Measurements from ENCODE around the gene FLT1.

FLT1 gene

DNA sequence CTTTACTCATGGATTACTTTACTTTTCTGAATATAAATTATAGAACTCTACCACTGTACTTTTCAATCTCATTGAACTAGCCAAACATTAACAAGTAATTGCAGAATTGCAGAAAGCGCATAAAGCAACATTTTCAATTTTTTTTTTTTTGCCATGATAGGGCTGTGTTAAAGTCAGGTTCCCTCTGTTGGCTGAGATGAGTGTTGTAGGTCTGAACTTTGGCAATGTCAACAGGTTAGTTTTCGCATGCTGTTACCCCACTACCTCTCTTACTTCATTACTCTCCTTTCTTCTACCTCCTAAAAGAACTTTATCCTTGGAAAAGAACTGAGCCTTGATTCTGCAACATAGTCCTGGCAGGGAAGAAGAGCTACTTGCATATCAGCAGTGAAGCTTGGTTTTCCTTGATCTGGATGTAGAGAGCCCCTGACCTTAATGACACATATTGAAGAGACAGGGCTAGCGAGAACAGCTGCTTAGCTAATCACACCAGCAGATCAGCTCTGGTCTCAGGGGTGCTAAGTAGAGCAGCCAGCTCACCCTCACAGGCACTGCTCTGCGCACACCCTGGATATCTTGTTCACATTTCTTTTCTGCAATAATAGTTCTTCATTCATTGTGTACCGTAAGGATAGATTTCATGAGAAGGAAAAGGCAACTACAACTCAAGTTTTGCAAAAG lies 119.5 kb downstream of the FLT1 start:
- no peak for DNase-seq

DNA sequence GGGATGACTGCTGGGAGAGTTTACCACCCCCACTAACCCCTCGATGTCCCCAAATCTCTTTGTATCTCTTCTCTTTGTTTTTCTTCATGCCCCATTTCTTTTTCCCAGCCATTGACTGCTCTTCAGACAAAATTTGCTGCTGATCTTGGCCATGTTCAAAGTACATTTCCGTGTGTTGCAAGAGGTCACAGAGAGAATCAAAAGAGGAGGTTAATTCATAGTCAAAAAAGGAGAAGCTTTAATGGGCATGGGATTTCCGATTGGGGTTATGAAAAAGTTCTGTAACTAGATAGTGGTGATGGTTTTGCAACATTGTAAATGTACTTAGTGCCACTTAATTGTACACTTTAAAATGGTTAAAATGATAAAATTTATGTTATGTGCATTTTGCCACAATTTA lies 121.1 kb downstream of the FLT1 start:
- no peak for DNase-seq

DNA sequence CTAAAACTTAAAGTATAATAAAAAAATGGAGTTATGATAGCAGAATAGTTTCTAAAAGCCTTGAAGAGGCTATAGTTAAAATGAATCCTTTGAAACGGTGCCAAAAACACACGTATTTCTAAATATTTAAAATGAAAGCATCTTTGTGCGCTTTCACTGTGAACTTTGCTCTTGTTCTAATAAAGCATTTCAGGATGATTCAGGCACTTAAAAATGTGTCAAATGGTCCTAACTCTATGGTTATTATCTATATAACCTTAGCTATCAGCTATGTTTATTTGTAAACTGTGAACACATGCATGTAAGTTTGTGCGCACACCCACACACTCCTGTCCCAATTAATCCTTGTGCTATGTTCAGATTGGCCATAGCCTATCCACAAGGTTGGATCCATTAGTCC lies 124.5 kb downstream of the FLT1 start:
- no peak for DNase-seq

DNA sequence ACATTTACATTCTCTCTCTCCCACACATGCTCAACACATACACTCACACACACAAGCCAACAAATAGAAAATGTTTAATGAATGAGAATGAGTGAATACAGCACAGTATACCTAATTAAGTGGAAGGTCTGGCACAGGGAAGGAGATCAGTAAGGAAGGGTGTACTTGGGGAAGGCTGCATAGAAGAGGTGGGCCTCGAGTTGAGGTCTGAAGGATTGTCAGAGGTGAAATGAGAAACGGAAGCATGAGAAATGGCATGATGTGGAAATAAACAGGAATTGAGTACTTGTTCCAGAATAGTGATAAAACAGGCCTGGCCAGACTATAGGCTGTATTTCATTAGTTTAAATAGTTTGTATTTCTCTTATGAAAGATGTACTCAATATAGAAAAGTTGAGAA lies 136.2 kb downstream of the FLT1 start:
- DNase-seq, result no peak

DNA sequence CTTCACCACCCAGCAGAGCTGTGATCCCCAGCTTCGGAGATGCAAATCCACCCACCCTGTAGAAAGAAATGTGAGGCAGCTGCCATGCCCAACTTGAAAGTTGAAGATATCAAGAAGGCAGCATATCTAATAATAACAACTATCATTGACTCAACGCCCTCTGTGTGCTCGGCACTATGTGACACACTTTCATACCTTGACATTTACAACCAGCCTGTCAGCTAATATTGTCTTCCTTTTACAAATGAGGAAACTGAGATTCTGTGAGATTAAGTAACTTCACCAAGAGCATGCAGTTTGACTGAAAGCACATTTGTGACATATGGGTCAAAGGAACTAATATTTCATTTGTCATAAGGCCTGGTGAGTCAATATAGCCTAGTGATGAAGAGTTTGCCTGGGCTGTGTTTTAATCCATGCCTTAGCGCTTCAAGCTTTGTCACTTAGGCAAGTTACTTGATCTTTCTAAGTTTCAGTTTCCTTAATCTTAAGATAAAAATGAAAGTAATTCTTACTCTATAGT lies 137.0 kb downstream of the FLT1 start:
- no peak for DNase-seq

DNA sequence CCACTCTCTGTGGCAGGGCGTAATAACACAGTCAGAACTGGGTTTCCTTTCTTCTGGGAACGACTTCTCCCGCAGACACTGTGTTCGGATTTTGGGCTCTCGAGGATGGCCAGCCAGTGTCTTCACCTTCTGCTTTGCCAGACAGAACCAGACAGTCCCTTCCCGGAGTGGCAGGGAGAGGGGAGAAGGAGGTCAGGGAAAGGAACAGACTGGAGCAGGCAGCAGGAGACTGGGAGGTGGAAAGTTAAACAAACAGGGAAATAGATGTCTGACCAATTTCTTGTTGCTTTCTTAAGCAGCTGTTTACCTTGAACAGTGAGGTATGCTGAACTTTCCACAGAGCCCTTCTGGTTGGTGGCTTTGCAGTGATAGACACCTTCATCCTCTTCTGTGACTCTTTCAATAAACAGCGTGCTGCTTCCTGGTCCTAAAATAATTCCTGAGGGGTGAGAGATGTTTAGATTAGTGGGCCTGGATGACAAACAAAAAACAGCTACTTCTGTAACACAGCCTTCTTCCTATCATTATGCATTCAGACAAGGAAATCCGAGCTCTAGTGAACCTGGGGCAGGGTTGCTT lies 137.6 kb downstream of the FLT1 start:
- no peak for DNase-seq

DNA sequence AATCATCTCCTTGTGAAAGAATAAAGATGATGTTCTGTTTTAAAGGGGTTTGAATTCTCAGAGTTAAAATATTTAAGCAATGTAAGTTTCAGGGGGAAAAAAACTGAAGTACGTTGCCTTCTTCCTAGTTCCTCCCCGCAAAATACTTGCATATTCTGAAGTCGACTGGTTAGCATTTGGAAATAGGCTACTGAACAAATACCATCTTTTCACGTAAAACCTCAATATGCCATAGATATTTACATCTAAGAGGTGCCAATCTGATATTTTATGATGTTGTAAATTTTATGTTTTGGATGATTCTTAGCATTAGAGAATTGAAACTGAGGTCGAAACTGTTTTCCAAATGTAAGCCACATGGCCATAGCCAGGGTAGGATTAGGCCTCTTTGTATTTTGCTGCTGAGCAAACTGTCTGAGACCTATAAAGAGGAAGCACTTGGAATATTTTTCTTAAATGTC lies 138.3 kb downstream of the FLT1 start:
- no peak for DNase-seq

DNA sequence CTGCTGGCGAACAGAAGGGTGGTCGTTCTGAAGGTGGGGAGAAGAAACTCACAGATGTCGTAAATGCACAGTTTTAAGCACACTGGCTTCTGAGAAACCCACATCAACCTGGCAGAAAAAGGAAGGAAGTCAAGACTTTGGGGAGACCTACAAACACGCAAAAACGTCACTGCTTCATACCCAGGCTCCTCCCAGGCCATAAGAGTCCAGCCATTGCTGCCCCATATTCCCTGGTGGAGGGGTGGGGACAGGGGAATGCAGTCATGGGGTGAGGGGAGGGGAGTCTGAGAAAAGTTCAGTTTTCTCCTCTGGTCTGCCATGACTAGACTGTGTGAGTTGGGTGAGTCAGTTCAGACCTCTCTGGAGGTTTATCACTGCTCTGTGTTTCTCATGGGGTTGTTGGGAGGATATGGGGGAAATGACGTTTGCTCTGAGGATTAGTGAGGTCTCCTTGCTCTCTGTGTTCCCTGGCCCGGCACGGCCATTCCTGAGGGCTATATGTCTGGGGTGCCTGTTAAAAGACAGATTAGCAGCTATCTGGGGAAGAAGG lies 139.0 kb downstream of the FLT1 start:
- no peak for DNase-seq

DNA sequence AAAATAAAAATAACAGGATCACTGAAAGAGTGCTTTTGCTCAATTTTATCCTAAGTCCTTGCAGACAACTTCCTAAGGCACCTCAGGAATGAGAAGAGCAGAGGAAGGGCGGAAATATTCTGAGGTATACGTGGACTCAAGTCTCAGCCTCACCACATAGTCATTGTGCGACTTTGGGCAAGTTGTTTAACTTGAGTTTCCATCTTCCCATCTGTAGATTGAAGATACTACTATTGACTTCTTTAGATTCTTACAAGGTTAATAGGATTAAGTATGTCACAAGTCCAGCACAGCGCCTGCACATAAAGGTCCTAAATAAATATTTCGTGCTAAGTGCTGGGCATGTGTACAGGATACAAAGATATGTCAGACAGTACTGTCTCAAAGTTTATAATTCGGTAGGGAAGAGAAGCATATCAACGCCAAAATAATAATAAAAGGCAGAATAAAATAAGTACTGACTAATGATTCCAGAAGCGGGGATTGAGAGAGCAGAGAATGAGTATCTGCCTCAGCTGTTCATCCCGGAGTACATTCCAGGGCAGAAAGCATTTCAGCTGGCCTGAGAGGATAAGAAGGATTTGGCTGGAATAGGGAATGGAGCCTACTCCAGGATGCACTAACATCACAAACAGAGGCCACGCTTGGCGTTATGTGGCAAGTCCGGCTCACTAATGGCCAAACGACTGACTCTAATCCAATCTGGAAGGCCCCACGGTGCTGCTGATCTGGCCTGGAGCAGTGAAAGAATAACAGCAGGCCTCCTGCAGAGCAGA lies 139.7 kb downstream of the FLT1 start:
- DNase-seq, result no peak

DNA sequence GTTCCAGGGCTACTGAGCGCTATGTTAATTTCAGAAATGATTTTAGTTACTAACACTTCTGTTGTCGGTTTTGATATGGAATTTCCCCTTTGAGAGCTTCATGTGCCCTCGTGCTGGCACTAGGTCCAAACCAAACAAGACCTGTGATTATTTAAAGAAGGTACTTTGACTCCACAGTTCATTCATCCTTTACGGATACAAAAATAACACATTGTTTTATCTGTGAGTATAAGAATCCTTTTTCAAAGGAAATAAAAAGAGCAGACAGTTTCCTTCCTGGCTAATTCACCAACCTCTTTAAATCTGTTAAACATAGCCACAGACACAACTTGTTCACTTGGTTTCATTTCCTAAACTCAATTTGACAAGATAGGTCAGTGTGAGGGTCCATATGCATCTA lies 141.2 kb downstream of the FLT1 start:
- no peak for DNase-seq

DNA sequence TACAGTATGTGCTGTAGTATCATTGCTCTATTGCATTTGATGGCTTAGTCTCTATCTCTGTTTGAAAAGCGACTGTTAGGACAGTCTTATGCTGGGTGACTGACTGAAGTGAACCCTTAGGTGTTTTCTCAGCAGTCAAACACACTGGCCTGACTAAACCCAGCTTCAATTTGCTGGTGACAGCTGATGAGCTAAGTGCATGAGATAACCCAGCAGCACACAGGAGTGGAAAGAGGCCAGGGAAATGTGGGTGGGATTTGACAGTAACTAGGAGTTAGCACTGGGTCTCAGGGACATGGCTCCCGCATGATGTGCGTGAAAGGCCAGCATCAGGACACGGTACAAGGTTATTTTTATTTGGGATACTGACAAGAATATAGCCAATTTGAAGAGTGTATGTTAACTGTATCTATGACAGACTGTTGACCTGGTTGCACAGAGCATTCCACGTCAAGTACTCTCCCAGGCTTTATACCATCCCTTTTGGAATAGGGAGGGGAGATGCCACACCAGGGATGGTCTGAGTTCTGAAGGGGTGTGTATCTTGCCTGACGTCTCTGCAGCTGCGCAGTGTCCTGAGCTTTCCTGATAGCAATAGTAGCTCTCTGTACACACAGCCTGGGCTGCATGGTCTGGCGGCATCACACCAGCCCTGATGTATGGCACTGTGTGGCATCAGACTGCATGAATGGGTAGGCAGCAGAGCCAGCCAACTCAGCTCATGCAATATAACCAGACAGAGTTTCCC lies 144.8 kb downstream of the FLT1 start:
- DNase-seq, result no peak

DNA sequence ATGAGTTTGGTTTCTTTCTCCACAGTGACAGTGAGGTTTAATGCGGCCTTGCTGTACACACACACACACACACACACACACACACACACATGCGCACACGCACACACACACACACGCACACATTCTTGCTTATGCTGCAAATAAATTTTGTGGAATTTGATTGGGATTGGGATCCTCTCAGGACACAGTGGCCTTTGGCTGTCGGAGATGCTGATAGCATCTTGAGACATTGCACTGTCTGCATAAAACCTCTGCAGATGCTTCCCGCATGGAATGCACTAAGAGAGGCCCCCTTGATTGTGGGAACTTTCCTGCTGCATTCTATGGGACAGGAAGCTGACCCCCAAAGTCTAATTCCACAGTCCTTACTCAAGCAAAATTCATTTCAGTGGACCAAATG lies 145.6 kb downstream of the FLT1 start:
- no peak for DNase-seq

DNA sequence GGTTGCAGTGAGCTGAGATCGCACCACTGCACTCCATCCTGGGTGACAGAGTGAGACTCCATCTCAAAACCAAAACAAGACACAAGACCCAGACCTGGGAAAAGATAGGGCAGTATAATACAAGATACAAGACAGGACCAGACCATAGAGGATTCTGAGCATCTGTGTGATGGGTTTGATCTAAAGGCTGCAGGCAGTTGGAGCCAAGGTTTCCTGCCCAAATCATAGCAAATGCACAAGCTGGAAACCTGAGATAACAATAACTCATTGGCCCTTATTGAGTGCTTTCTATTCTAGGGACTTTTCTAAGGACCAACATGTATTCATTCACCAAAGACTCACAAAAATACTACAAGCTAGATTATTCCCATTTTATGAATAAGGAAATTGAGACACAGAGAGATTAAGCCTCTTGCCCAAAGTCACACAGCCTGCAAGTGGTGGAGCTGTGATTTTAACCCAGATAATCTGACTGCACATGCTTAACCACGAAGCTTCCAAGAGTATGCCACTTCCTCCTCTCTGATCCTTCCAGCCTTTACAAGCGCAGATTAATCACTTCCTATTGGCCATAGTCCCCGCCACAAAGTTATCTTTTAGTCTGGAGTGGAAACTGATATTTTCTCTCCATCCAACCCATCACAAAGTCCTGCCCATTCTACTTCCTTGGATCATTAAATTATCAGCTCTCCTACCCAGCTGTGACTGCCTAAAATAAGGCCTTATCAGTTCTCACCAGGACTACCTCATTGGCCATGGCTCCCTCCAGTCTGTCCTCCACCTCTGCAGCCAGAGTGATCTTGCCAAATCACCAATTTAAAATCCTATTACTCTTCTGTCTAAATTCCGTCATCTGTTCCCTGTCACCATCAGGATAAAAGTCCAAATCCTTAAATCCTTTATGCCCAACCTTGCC lies 147.2 kb downstream of the FLT1 start:
- no peak for DNase-seq

DNA sequence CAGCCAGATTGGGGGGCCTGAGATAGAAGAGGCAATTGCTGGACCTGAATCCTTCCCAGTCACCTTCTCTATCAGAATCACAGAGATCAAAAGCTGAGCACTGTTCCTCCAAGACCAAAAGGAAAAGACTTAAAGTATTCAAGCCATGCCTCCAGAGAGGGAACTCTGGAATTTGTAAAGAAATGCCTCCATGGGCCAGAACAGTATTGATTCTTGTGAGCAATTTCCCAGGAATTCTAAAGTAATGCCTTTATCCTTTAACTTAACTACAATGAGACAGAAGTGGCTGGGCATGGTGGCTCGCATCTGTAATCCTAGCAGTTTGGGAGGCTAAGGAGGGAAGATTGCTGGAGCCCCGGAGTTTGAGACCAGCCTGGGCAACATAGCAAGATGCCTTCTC lies 148.8 kb downstream of the FLT1 start:
- DNase-seq, result no peak

DNA sequence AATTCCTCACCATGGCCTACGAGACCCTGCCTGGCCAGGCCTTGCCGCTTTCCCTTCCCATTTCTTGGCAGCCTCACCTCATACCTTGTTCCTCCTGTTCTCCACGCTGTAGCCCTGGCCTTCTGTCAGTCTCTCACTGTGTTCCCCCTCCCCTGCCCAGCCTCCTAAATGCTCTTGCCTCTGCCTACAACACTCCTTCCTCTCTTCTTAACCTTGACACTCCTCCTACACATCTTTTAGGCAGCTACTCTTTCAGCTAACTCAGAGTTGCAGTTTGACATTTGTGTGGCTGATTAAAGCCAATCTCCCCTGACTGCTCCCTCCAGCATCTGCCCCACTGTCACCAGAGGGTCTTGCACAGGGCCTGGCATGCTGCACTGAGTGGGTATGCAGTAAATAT lies 150.8 kb downstream of the FLT1 start:
- no peak for DNase-seq

DNA sequence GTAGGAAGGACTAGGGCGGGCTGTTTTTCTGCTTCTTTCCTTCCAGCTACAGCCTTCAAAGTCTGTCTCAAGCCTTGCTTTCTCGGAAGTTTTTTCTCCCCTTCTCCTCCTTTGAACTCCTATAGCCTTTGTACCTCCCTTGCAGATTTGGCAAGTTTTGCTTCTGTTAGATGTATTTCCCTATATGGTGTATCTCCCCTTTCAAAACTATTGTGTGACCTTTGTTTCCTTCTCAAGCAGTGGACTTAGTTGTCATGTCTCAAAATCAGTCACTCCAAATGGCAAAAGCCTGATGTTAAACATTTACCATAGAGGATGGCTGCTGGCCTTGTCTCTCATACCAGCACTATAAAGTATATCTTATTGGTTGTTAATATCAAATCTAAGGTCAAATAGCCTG lies 152.7 kb downstream of the FLT1 start:
- no peak for DNase-seq

DNA sequence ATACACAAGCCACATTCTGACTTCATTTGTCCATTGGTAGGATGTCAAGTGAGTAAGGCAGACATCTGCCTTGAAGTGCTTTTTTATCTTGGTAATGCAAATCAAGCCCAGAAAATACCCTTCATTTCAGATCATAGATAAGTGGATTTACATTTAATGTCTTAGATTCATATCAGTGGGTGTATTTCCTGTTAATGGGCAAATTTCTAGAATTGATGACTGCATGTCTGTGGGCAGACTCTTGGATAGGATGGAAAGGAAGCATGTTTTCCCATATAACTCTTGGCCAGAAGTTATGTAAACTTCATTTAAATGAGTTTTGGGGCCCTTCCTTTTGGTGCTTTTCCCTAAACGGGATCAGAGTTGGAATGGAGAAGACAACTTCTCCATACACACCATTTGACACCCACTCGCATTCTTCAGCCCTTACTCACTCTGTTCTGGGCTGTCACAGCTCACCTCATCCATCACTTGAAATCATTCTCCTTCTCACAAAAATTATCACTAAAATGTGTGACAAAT lies 154.6 kb downstream of the FLT1 start:
- DNase-seq, result no peak

DNA sequence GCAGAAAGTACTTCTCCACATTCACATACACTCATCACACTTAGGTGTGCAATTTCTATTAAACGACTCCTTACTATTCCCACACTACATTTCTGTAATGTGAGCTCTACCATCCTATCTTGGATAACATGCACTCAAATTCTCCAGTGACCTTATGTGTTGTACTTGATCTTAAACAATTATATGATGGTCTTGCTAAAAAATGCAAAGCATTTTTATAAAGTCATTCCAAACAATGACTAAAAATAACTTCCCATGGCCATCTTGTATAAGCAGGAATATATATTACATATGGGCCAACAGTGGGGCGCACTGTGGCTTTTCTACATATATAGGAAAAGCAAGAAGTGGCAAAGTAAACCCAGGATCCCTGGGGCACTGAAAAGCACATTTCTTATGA lies 155.5 kb downstream of the FLT1 start:
- no peak for DNase-seq

DNA sequence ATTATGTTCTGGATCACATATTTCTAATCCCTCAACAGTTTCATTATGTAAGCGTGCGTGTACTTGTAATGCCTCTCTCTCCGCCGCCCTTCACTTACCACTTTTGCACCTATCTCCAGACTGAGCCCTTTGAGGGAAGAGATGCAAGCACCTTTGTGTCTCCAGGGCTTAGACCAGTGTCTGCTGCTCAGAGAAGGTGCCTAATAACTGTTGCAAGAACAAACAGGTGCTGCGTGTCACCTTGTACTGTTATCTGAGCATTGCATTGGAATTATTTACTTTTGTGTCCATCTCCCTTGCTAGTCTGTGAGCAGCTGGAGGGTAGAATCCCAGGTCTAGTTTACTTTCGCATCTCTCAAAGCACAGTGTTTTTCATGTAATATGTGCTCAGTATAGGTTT lies 156.2 kb downstream of the FLT1 start:
- DNase-seq, result no peak

DNA sequence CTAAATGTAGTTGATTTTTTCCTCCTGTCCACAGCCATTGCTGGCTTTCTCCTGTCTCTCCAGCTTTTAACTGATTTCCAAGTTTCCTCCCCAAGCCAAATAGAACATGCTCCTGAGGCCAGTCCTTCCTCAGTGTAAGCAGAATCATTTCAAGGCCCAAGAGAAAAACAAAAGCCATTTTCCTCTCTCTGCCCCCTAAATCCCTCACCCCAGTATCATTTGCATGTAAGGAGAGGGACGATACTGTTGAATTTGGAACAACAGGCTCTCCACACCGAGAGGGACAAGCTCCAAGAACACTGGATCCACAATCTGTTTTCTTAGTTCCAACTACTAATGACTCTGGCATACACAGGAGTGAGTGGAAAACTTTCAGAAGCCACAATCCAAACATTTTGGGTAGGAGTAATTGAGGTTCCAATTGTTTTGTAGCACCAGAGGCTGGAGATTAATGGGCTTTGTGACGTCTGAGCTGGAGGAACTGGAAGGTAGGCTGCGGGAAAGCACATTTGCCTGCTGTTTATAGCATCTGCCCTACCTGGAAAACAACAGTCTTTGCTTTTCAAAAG lies 156.8 kb downstream of the FLT1 start:
- DNase-seq, result no peak

All from KG1 (cell line).